IPS DF 19.7 (cell line): ENCODE results near the gene ACKR4.
"Not testable (repeated sequence)": the region's sequence is repeated elsewhere in the genome, so short reads cannot be mapped to it uniquely, and the experiment has no call there.

ENCODE experiments used
- DNase-seq: peaks from one replicate; pipeline ENCODE4 v3.0.0-alpha.2; 2013; ENCODE audit warnings: low read depth, low spot score

Gene ACKR4

GRCh38 chr3:132594498-132594897 lies 2.6 kb upstream of the ACKR4 start:
- no peak for DNase-seq

GRCh38 chr3:132595014-132595413 lies 2.1 kb upstream of the ACKR4 start:
- DNase-seq = no peak

- no peak for DNase-seq
Measured at GRCh38 chr3:132596326-132596725, 744 bp upstream of the ACKR4 start.

- no peak for DNase-seq
Measured at GRCh38 chr3:132597660-132598059, 590 bp downstream of the ACKR4 start.

GRCh38 chr3:132598181-132598580 lies 1.1 kb downstream of the ACKR4 start:
- DNase-seq = no peak

- not testable (repeated sequence) for DNase-seq
Measured at GRCh38 chr3:132600614-132601013, 3.5 kb downstream of the ACKR4 start.

GRCh38 chr3:132605374-132605792 lies 8.3 kb downstream of the ACKR4 start:
- no peak for DNase-seq

GRCh38 chr3:132606085-132606484 lies 9.0 kb downstream of the ACKR4 start:
- no peak for DNase-seq

- not testable (repeated sequence) for DNase-seq
Measured at GRCh38 chr3:132606620-132607019, 9.6 kb downstream of the ACKR4 start.

- not testable (repeated sequence) for DNase-seq
Measured at GRCh38 chr3:132615301-132615700, 18.2 kb downstream of the ACKR4 start.

GRCh38 chr3:132615881-132616280 lies 18.8 kb downstream of the ACKR4 start:
- no peak for DNase-seq

- no peak for DNase-seq
Measured at GRCh38 chr3:132616780-132617179, 19.7 kb downstream of the ACKR4 start.

GRCh38 chr3:132622148-132622547 lies 25.1 kb downstream of the ACKR4 start:
- no peak for DNase-seq

GRCh38 chr3:132622761-132623160 lies 25.7 kb downstream of the ACKR4 start:
- DNase-seq = no peak

GRCh38 chr3:132623646-132624045 lies 26.6 kb downstream of the ACKR4 start:
- DNase-seq = no peak

- DNase-seq = no peak
Measured at GRCh38 chr3:132624790-132625189, 27.7 kb downstream of the ACKR4 start.

GRCh38 chr3:132625613-132626012 lies 28.5 kb downstream of the ACKR4 start:
- no peak for DNase-seq

- DNase-seq = no peak
Measured at GRCh38 chr3:132626955-132627354, 29.9 kb downstream of the ACKR4 start.

- no peak for DNase-seq
Measured at GRCh38 chr3:132628157-132628556, 31.1 kb downstream of the ACKR4 start.

GRCh38 chr3:132629928-132630327 lies 32.9 kb downstream of the ACKR4 start:
- DNase-seq = no peak

GRCh38 chr3:132630612-132631011 lies 33.5 kb downstream of the ACKR4 start:
- no peak for DNase-seq

GRCh38 chr3:132635052-132635451 lies 38.0 kb downstream of the ACKR4 start:
- DNase-seq = no peak

- no peak for DNase-seq
Measured at GRCh38 chr3:132637590-132637989, 40.5 kb downstream of the ACKR4 start.

GRCh38 chr3:132638706-132639105 lies 41.6 kb downstream of the ACKR4 start:
- DNase-seq = no peak
